GM12874 (cell line): ENCODE data around the gene ZNF609.

Source experiments
- TF ChIP-seq, protein P1 (sequence below): IDR thresholded peaks from 2 replicates; pipeline ENCODE4 v1.5.1; 2011; ENCODE audit warnings: low read depth, mild to moderate bottlenecking, control low read depth, low read length, moderate library complexity; ENCODE audit not compliant: insufficient read depth

The ZNF609 gene

DNA sequence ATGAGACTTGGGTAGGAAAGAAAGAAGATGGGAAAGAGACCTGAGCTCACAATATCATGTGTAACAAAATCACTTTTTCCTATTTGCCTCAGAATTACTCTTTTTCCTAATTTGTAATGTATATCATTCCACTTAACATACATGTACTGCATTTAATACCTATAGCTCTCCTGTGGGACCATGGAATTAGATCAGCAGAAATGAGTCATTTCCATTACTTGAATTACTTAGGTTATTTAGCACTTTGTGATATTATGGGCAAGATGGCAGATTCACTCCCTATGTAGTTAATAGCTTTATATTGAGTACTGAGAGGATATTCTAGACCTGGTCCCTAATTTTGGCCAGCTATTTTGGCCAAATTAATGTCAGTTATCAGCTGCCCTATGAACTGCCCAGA lies 70.5 kb downstream of the ZNF609 start:
- TF ChIP-seq, protein P1, sequence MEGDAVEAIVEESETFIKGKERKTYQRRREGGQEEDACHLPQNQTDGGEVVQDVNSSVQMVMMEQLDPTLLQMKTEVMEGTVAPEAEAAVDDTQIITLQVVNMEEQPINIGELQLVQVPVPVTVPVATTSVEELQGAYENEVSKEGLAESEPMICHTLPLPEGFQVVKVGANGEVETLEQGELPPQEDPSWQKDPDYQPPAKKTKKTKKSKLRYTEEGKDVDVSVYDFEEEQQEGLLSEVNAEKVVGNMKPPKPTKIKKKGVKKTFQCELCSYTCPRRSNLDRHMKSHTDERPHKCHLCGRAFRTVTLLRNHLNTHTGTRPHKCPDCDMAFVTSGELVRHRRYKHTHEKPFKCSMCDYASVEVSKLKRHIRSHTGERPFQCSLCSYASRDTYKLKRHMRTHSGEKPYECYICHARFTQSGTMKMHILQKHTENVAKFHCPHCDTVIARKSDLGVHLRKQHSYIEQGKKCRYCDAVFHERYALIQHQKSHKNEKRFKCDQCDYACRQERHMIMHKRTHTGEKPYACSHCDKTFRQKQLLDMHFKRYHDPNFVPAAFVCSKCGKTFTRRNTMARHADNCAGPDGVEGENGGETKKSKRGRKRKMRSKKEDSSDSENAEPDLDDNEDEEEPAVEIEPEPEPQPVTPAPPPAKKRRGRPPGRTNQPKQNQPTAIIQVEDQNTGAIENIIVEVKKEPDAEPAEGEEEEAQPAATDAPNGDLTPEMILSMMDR: no peak

DNA sequence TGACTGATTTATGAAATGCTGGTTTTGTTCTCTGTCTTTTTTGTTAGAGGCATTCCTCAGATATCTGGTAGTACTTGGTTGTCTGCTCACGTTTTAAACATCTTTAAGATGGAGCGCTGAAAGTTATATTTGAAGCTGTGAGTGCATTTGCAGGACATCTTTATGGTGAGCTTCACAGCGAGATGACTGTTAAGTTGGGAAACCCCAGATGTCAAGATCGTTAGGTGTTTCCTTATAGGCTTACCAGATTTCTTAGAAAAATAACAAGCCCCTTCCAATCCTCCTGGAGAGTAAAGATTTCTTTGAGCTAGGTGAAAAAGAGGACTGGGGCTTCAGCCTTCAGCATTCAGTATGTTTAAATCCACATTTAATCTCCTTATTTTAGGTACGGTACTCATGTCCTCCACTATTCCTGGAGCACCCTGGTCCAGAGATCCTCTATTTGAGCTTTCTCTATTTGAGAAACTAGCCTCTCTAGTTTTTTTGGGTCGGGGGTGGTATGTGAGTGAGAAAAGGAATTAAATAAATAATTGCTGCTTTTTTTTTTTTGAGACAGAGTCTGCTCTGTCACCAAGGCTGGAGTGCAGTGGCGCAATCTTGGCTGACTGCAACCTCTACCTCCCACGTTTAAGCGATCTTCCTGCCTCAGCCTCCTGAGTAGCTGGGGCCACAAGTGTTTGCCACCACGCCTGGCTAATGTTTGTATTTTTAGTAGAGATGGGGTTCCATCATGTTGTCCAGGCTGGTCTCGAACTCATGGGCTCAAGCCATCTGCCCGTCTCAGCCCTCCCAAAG lies 72.3 kb downstream of the ZNF609 start:
- TF ChIP-seq, protein P1: no peak

DNA sequence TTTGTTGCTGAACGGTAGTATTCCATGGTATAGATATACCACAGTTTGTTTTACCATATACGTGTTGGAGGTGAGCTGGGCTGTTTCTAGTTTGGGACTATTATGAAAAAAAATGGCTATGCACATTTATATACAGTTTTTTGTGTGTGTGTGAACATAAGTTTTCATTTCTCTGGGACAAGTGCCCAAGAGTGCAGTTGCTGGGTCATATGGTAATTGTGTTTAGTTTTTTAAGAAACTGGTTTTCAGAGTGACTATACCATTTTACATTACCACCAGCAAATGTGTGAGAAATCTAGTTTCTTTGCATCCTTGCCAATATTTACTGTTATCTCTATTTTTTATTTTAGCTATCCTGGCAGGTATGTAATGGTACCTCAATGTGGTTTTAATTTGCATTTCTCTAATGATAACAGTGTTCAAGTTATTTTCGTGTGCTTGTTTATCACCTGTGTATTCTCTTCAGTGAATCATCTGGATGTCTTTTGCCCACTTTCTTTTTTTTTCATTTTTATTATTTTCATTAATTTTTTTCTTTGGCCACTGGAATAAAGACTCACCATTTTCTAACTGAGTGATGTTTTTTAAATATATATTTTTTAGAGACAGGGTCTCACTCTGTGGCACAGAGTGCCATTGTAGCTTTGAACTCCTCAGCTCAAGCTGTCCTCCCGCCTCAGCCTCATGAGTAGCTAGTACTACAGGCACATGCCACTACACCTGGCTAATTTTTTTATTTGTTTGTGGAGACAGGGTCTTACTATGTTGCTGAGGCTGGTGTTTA lies 75.3 kb downstream of the ZNF609 start:
- TF ChIP-seq, protein P1: no peak

DNA sequence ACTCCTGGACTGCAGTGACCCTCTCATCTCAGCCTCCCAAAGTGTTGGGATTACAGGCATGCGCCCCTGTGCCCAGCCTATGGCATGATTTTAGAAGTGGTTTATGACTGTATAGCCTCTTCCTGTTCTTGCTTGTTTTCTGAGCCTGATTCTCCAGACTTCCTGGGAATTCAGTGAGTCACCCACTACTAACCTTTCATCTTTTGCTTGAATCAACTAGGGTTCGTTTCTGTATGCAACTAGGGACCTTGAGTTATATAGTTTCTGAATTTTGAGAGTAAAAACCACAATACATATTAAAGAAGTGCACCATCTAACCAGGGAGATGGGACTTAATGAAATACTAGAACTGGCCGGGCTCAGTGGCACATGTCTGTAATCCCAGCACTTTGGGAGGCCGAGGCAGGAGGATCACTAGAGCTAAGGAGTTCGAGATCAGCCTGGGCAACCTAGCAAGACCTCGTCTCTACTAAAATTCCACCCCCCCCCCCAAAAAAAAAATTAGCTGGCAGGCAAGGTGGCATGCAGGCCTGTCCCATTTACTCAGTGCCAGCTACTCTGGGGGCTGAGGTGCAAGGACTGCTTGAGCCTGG lies 76.0 kb downstream of the ZNF609 start:
- TF ChIP-seq, protein P1: no peak

DNA sequence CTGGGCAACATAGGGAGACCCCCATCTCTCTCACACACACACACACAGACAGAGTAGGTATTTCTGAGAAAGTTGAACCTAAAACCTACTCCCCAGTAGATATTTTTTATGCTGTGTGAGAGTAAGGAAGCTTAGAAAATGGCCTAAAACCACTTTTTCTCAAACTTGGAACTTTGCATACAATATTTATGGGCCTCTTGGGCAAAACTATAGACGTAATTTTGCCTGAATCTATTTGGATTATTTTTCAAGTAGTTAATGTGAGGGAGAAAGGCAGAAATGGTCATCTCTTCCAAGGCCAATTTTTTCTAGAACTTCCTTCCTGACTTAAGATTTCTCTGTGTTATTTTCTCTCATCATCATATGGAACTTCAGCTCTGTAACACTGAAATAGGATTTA lies 81.7 kb downstream of the ZNF609 start:
- TF ChIP-seq, protein P1: no peak

DNA sequence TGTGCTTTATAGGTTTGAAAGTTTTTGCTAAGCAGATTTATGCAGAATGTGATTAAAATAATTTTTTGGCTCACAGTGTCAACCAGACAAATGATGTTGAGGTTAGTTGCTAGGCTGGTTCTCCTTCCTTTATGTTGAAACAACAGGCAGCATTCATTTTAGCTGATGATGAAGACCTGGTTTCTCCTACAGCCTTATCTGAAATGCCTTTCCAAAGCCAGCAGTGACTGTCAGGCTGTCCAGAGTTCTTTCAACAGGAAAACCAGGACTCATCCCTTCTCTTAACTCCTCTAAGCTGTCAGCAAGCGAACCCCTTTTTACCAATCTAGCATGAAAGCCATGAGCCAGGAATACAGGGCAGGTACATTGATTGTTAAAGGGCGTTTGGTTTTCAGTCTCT lies 84.1 kb downstream of the ZNF609 start:
- TF ChIP-seq, protein P1: no peak

DNA sequence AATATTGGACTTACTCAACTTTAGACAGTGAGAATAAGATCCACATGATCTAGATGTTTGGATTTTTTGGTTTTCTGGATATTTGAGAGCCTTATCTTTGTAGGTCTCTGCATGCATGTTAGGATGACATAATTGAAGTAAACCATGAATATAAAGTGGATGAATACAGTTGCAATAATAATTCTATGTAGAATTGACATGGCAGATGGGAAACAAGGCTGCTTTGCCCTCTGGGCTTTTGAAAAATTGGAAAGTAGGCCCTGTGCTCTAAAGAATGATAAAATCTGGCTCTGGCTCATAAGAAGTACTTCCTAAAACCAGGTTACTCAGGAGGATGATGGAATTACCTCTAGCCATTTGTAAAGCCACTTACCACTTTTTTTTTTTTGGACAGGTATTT lies 86.9 kb downstream of the ZNF609 start:
- TF ChIP-seq, protein P1: no peak
